ENCODE results near the gene CCDC91.

- TF ChIP-seq EZH2phosphoT487 (IDR thresholded peaks at IDR 0.05; ENCODE audit: low read depth): no peak
- no peak for TF ChIP-seq CTCF (IDR thresholded peaks at IDR 0.05; ENCODE audit: low read depth, low read length)
Observed at GRCh38 chr12:28164644-28165275, 25.5 kb upstream of the CCDC91 start.
